Neural cell (in vitro differentiated cells): Measurements from ENCODE around the gene AGBL4.

Source experiments
- EZH2 ChIP-seq: fragments of 200-600, 300-800 bp; shearing (Covaris generic), sonication (generic); IDR thresholded peaks from 2 replicates; pipeline ENCODE4 v1.6.1; 2014; ENCODE audit warnings: antibody characterized with exemption, low read length, borderline replicate concordance, mild to moderate bottlenecking; ENCODE audit not compliant: insufficient read depth, poor library complexity, severe bottlenecking
- TF ChIP-seq, protein P1 (sequence below): fragments of 450-650 bp; IDR thresholded peaks from 2 replicates; pipeline ENCODE4 v1.5.1; 2014; ENCODE audit warnings: antibody characterized with exemption, mild to moderate bottlenecking, moderate library complexity; ENCODE audit not compliant: poor library complexity, severe bottlenecking

DNA sequence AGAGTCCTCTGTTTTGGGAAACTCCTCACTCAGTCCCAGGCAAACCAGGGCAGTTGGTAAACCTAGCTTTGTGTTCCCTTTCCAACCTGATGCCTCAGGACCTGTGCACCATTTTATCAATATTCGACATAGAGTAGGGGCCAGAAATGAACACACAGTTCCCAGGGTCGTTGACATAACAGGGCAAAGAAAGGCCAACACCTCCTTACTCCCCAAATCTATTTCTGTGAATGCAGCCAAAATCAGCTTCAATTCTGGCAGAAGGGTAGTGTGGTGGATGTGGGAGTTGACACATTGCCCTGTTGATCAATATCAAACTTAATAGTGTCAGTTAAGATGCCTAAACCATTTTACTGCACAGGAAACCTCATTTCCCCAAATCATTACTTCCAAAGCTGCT lies 1447.2 kb downstream of the AGBL4 start:
- no peak for TF ChIP-seq EZH2
- TF ChIP-seq, protein P1, sequence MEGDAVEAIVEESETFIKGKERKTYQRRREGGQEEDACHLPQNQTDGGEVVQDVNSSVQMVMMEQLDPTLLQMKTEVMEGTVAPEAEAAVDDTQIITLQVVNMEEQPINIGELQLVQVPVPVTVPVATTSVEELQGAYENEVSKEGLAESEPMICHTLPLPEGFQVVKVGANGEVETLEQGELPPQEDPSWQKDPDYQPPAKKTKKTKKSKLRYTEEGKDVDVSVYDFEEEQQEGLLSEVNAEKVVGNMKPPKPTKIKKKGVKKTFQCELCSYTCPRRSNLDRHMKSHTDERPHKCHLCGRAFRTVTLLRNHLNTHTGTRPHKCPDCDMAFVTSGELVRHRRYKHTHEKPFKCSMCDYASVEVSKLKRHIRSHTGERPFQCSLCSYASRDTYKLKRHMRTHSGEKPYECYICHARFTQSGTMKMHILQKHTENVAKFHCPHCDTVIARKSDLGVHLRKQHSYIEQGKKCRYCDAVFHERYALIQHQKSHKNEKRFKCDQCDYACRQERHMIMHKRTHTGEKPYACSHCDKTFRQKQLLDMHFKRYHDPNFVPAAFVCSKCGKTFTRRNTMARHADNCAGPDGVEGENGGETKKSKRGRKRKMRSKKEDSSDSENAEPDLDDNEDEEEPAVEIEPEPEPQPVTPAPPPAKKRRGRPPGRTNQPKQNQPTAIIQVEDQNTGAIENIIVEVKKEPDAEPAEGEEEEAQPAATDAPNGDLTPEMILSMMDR: no peak
